ENCODE measurements around the gene ERC2.

DNA sequence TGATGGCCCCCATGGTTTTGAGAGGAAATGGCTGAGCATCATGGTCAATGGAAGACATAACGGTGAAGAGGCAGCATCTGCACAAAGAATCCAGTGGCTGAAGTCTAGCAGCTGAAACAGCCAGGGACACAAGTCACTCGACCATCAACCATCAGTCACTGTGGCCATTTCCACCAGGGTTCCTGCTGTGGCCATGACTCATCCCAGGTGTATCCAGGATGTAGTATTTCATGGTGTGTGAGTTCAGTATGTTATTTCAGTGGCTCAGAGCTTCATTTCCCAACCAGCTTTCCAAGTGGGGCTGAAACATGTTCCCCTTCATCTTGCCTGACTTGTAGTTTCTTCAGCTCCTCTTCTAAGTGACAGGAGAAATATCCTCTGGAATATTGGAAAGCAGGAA is 933.4 kb downstream of the ERC2 start:
- TF ChIP-seq, protein P1, sequence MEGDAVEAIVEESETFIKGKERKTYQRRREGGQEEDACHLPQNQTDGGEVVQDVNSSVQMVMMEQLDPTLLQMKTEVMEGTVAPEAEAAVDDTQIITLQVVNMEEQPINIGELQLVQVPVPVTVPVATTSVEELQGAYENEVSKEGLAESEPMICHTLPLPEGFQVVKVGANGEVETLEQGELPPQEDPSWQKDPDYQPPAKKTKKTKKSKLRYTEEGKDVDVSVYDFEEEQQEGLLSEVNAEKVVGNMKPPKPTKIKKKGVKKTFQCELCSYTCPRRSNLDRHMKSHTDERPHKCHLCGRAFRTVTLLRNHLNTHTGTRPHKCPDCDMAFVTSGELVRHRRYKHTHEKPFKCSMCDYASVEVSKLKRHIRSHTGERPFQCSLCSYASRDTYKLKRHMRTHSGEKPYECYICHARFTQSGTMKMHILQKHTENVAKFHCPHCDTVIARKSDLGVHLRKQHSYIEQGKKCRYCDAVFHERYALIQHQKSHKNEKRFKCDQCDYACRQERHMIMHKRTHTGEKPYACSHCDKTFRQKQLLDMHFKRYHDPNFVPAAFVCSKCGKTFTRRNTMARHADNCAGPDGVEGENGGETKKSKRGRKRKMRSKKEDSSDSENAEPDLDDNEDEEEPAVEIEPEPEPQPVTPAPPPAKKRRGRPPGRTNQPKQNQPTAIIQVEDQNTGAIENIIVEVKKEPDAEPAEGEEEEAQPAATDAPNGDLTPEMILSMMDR (IDR thresholded peaks at IDR 0.05), result no peak
- no peak for TF ChIP-seq POLR2AphosphoS5 (IDR thresholded peaks at IDR 0.05)

Data from breast epithelium (tissue), 3 donors.